IPS-18a (cell line): ENCODE results near the gene ZC3H18.

Source experiments
- H3K27ac ChIP-seq: one replicate; pipeline ENCODE4 v1.5.1; 2013; ENCODE audit warnings: low read length
- H3K27me3 ChIP-seq: one replicate; pipeline ENCODE4 v1.6.1; 2013; ENCODE audit warnings: mild to moderate bottlenecking, low read length; ENCODE audit not compliant: control insufficient read depth, insufficient read depth
- H3K36me3 ChIP-seq: one replicate; pipeline ENCODE4 v1.6.1; 2013; ENCODE audit warnings: low read depth, low read length; ENCODE audit not compliant: control insufficient read depth
- H3K4me1 ChIP-seq: one replicate; pipeline ENCODE4 v1.6.1; 2013; ENCODE audit warnings: low read depth, low read length; ENCODE audit not compliant: control insufficient read depth
- H3K4me3 ChIP-seq: one replicate; pipeline ENCODE4 v1.5.1; 2013; ENCODE audit warnings: low read length
- H3K9ac ChIP-seq: one replicate; pipeline ENCODE4 v1.6.1; 2013; ENCODE audit warnings: mild to moderate bottlenecking, low read length, moderate library complexity
- H3K9me3 ChIP-seq: one replicate; pipeline ENCODE4 v1.6.1; 2013; ENCODE audit warnings: low read depth, low read length; ENCODE audit not compliant: control insufficient read depth

ZC3H18 gene

GRCh38 chr16:88527937-88528743, 42.1 kb upstream of the ZC3H18 start:
- Histone ChIP-seq H3K4me1 (no peaks in the 10 kb centered on the region), H3K27ac (no peak overlapping the region), H3K9ac (no peak overlapping the region), H3K27me3 (no peaks in the 10 kb centered on the region), H3K36me3 (no peaks in the 10 kb centered on the region), H3K4me3 (no peak overlapping the region), H3K9me3 (no peaks in the 10 kb centered on the region)

GRCh38 chr16:88528902-88529318, 41.3 kb upstream of the ZC3H18 start:
- Histone ChIP-seq H3K4me3 (no peak overlapping the region), H3K4me1 (no peaks in the 10 kb centered on the region), H3K36me3 (no peaks in the 10 kb centered on the region), H3K27ac (no peak overlapping the region), H3K9ac (no peak overlapping the region), H3K27me3 (no peaks in the 10 kb centered on the region), H3K9me3 (no peaks in the 10 kb centered on the region)

- no peaks in the 10 kb centered on the region for H3K27me3 ChIP-seq
These were observed 40.6 kb upstream of the ZC3H18 start for GRCh38 chr16:88529596-88529995.

GRCh38 chr16:88530051-88530857, 39.9 kb upstream of the ZC3H18 start:
- H3K27ac ChIP-seq, result no peak overlapping the region
- no peaks in the 10 kb centered on the region for H3K36me3 ChIP-seq
- no peaks in the 10 kb centered on the region for H3K4me1 ChIP-seq
- H3K4me3 ChIP-seq, result no peak overlapping the region
- no peaks in the 10 kb centered on the region for H3K9me3 ChIP-seq
- no peak overlapping the region for H3K9ac ChIP-seq
- H3K27me3 ChIP-seq, result no peaks in the 10 kb centered on the region

More at GRCh38 chr16:88529596-88529995, 40.6 kb upstream of the ZC3H18 start:
- no peak overlapping the region for H3K9ac ChIP-seq
- H3K36me3 ChIP-seq, result no peaks in the 10 kb centered on the region
- no peak overlapping the region for H3K4me3 ChIP-seq
- no peaks in the 10 kb centered on the region for H3K9me3 ChIP-seq
- H3K27ac ChIP-seq, result no peak overlapping the region
- H3K4me1 ChIP-seq, result no peaks in the 10 kb centered on the region

- H3K27ac ChIP-seq, result no peak overlapping the region
- H3K9ac ChIP-seq, result no peak overlapping the region
- no peaks in the 10 kb centered on the region for H3K36me3 ChIP-seq
- H3K9me3 ChIP-seq, result no peaks in the 10 kb centered on the region
- H3K4me3 ChIP-seq, result no peak overlapping the region
- H3K27me3 ChIP-seq, result peaks cover under 1% of the 10 kb centered on the region
- no peaks in the 10 kb centered on the region for H3K4me1 ChIP-seq
These were observed 39.4 kb upstream of the ZC3H18 start for GRCh38 chr16:88530858-88531203.

- no peaks in the 10 kb centered on the region for H3K36me3 ChIP-seq
These were observed 38.9 kb upstream of the ZC3H18 start for GRCh38 chr16:88531346-88531745.

GRCh38 chr16:88531931-88532433, 38.2 kb upstream of the ZC3H18 start:
- Histone ChIP-seq H3K9me3 (no peaks in the 10 kb centered on the region), H3K4me3 (no peak overlapping the region), H3K36me3 (no peaks in the 10 kb centered on the region), H3K27ac (no peak overlapping the region), H3K4me1 (no peaks in the 10 kb centered on the region), H3K27me3 (peaks cover 10% of the 10 kb centered on the region), H3K9ac (no peak overlapping the region)

More at GRCh38 chr16:88531346-88531745, 38.9 kb upstream of the ZC3H18 start:
- no peaks in the 10 kb centered on the region for H3K9me3 ChIP-seq
- H3K4me3 ChIP-seq, result no peak overlapping the region
- no peaks in the 10 kb centered on the region for H3K4me1 ChIP-seq
- H3K27me3 ChIP-seq, result peaks cover 5% of the 10 kb centered on the region
- no peak overlapping the region for H3K9ac ChIP-seq
- H3K27ac ChIP-seq, result no peak overlapping the region

GRCh38 chr16:88532434-88533241, 37.6 kb upstream of the ZC3H18 start:
- Histone ChIP-seq H3K27ac (no peak overlapping the region), H3K4me3 (peak overlapping the region; percentile 35), H3K9ac (no peak overlapping the region), H3K9me3 (no peaks in the 10 kb centered on the region), H3K27me3 (peaks cover 10% of the 10 kb centered on the region), H3K36me3 (no peaks in the 10 kb centered on the region), H3K4me1 (no peaks in the 10 kb centered on the region)

- H3K4me1 ChIP-seq, result no peaks in the 10 kb centered on the region
- no peaks in the 10 kb centered on the region for H3K9me3 ChIP-seq
- H3K27ac ChIP-seq, result no peak overlapping the region
- H3K9ac ChIP-seq, result no peak overlapping the region
- H3K27me3 ChIP-seq, result peaks cover 15% of the 10 kb centered on the region
- no peaks in the 10 kb centered on the region for H3K36me3 ChIP-seq
- peak overlapping the region; percentile 35 for H3K4me3 ChIP-seq
These were observed 36.8 kb upstream of the ZC3H18 start for GRCh38 chr16:88533381-88533917.

GRCh38 chr16:88533932-88534637, 36.1 kb upstream of the ZC3H18 start:
- no peaks in the 10 kb centered on the region for H3K36me3 ChIP-seq
- H3K9me3 ChIP-seq, result no peaks in the 10 kb centered on the region
- H3K27ac ChIP-seq, result no peak overlapping the region
- H3K27me3 ChIP-seq, result peaks cover 22% of the 10 kb centered on the region
- peak overlapping the region; percentile 54 for H3K4me3 ChIP-seq
- no peaks in the 10 kb centered on the region for H3K4me1 ChIP-seq
- no peak overlapping the region for H3K9ac ChIP-seq
